CD4-positive, alpha-beta T cell treated with Interleukin-2 at 100 ng/mL for 4 hours (primary cell): ENCODE data around the gene RAB11FIP4.

Source experiments
- DNase-seq: peaks from one replicate; pipeline ENCODE4 v3.0.0-alpha.2; 2020; ENCODE audit warnings: low spot score

The RAB11FIP4 gene

GRCh38 chr17:31499771-31500554, 108.5 kb downstream of the RAB11FIP4 start:
- no peak for DNase-seq

GRCh38 chr17:31506517-31506916, 115.0 kb downstream of the RAB11FIP4 start:
- no peak for DNase-seq

- peak; percentile 78 for DNase-seq
Observed at GRCh38 chr17:31508288-31509094, 117.0 kb downstream of the RAB11FIP4 start.

GRCh38 chr17:31509095-31509804, 117.8 kb downstream of the RAB11FIP4 start:
- DNase-seq: no peak

- DNase-seq: no peak
Observed at GRCh38 chr17:31509805-31510177, 118.3 kb downstream of the RAB11FIP4 start.

- no peak for DNase-seq
Observed at GRCh38 chr17:31510308-31511194, 119.1 kb downstream of the RAB11FIP4 start.

GRCh38 chr17:31511195-31511578, 119.7 kb downstream of the RAB11FIP4 start:
- no peak for DNase-seq

- no peak for DNase-seq
Observed at GRCh38 chr17:31511580-31511979, 120.1 kb downstream of the RAB11FIP4 start.

GRCh38 chr17:31512104-31512740, 120.7 kb downstream of the RAB11FIP4 start:
- DNase-seq: no peak

GRCh38 chr17:31512796-31513195, 121.3 kb downstream of the RAB11FIP4 start:
- DNase-seq: no peak

- DNase-seq: no peak
Observed at GRCh38 chr17:31513731-31514427, 122.4 kb downstream of the RAB11FIP4 start.

- no peak for DNase-seq
Observed at GRCh38 chr17:31515267-31515666, 123.8 kb downstream of the RAB11FIP4 start.

- no peak for DNase-seq
Observed at GRCh38 chr17:31517524-31517923, 126.0 kb downstream of the RAB11FIP4 start.

- no peak for DNase-seq
Observed at GRCh38 chr17:31518478-31518877, 127.0 kb downstream of the RAB11FIP4 start.

GRCh38 chr17:31521632-31522283, 130.3 kb downstream of the RAB11FIP4 start:
- no peak for DNase-seq

GRCh38 chr17:31522284-31522931, 130.9 kb downstream of the RAB11FIP4 start:
- no peak for DNase-seq

GRCh38 chr17:31522987-31523495, 131.6 kb downstream of the RAB11FIP4 start:
- DNase-seq: no peak

GRCh38 chr17:31523862-31524730, 132.6 kb downstream of the RAB11FIP4 start:
- DNase-seq: no peak
